ENCODE measurements around the gene BTBD9. TPM values are rescaled to one million over a fixed set of nuclear protein-coding genes. Genes with fewer than 3 reads are reported as not detected.

Gene BTBD9
- total RNA-seq, 4 donors from 2014 or later = 9.2 to 16.3 (median 11.6) TPM

- no peak for TF ChIP-seq CTCF (IDR thresholded peaks at IDR 0.05)
- no peak for TF ChIP-seq POLR2A (IDR thresholded peaks at IDR 0.05)
- Histone ChIP-seq H3K27me3 (no peaks in the 10 kb centered on the region), H3K9me3 (no peaks in the 10 kb centered on the region), H3K4me1 (peaks cover 0 to 30% (median 8%) of the 10 kb centered on the region in 3 donors), H3K36me3 (peaks cover 0 to 51% (median 5%) of the 10 kb centered on the region in 3 donors), H3K4me3 (no peak overlapping the region), H3K27ac (no peak overlapping the region)
- no peak for DNase-seq
- WGBS, 2 donors = 96 to 100% methylated on average over 15 to 19 of the region's 22 CpGs
- intact Hi-C loops (cut with DNase I) = no loop called here
These were observed 487.9 kb downstream of the BTBD9 start for GRCh38 chr6:38151580-38152500.

GRCh38 chr6:38150681-38151296, 488.9 kb downstream of the BTBD9 start:
- WGBS, 2 donors = 80 to 86% methylated on average over 11 of the region's 11 CpGs
- no peak for TF ChIP-seq CTCF (IDR thresholded peaks at IDR 0.05)
- TF ChIP-seq POLR2A (IDR thresholded peaks at IDR 0.05) = no peak
- Histone ChIP-seq H3K4me1 (peaks cover 0 to 39% (median 8%) of the 10 kb centered on the region in 3 donors), H3K36me3 (peaks cover 0 to 51% (median 5%) of the 10 kb centered on the region in 3 donors), H3K27me3 (no peaks in the 10 kb centered on the region), H3K27ac (no peak overlapping the region), H3K4me3 (no peak overlapping the region), H3K9me3 (no peaks in the 10 kb centered on the region)
- DNase-seq = no peak
- intact Hi-C loops (cut with DNase I) = no loop called here

GRCh38 chr6:38150021-38150420, 489.7 kb downstream of the BTBD9 start:
- Histone ChIP-seq H3K4me3 (no peak overlapping the region), H3K36me3 (peaks cover 0 to 46% (median 5%) of the 10 kb centered on the region in 3 donors), H3K27ac (no peak overlapping the region), H3K9me3 (no peaks in the 10 kb centered on the region), H3K27me3 (no peaks in the 10 kb centered on the region), H3K4me1 (peaks cover 0 to 44% (median 8%) of the 10 kb centered on the region in 3 donors)
- TF ChIP-seq POLR2A (IDR thresholded peaks at IDR 0.05) (no peak), CTCF (IDR thresholded peaks at IDR 0.05) (no peak)
- DNase-seq = no peak
- intact Hi-C loops (cut with DNase I) = no loop called here
- 85 to 92% methylated on average over 3 of the region's 3 CpGs for WGBS, 2 donors

- 42 to 69% methylated on average over 2 of the region's 2 CpGs for whole genome bisulfite sequencing, 2 donors
- H3K27me3 ChIP-seq = no peaks in the 10 kb centered on the region
- H3K4me1 ChIP-seq = peaks cover 0 to 44% (median 8%) of the 10 kb centered on the region in 3 donors
- TF ChIP-seq CTCF (IDR thresholded peaks at IDR 0.05) = no peak
- no peak for TF ChIP-seq POLR2A (IDR thresholded peaks at IDR 0.05)
- H3K4me3 ChIP-seq = no peak overlapping the region
- no peaks in the 10 kb centered on the region for H3K9me3 ChIP-seq
- peaks cover 0 to 44% (median 5%) of the 10 kb centered on the region in 3 donors for H3K36me3 ChIP-seq
- intact Hi-C loops (cut with DNase I) = no loop called here
- DNase-seq = no peak
- no peak overlapping the region for H3K27ac ChIP-seq
These were observed 490.2 kb downstream of the BTBD9 start for GRCh38 chr6:38149531-38149930.

- TF ChIP-seq POLR2A (IDR thresholded peaks at IDR 0.05) (no peak), CTCF (IDR thresholded peaks at IDR 0.05) (no peak)
- H3K36me3 ChIP-seq = peaks cover 0 to 36% (median 5%) of the 10 kb centered on the region in 3 donors
These were observed 491.1 kb downstream of the BTBD9 start for GRCh38 chr6:38148606-38149005.

More at GRCh38 chr6:38148606-38149005, 491.1 kb downstream of the BTBD9 start:
- intact Hi-C loops (cut with DNase I) = no loop called here
- DNase-seq = no peak
- Histone ChIP-seq H3K27me3 (no peaks in the 10 kb centered on the region), H3K27ac (no peak overlapping the region), H3K4me3 (no peak overlapping the region), H3K4me1 (peaks cover 0 to 44% (median 8%) of the 10 kb centered on the region in 3 donors), H3K9me3 (no peaks in the 10 kb centered on the region)
- 70 to 72% methylated on average over 2 of the region's 2 CpGs for WGBS, 2 donors
